ENCODE data around the gene HM13. TPM values are rescaled to one million over a fixed set of nuclear protein-coding genes. Genes with fewer than 3 reads are reported as not detected.

The HM13 gene
- total and polyA plus RNA-seq, 2 of the 4 experiments (the other 2 are of a cell fraction), result 53.2 to 203 TPM

GRCh38 chr20:31527266-31527665, 13.0 kb downstream of the HM13 start:
- in situ Hi-C loops (cut with MboI; ENCODE audit: low sequenced_read_pairs), result no loop called here
- H2AK9ac ChIP-seq (replicated peaks; ENCODE audit: low read depth, low read length, poor library complexity), result no peak overlapping the region
- BruUV-seq (replicated peaks), result no TSS peak
- H3K18ac ChIP-seq (ENCODE audit: low read depth, low read length), result no peak overlapping the region
- H2BK5ac ChIP-seq (ENCODE audit: low read depth, low read length, poor library complexity, severe bottlenecking), result no peak overlapping the region
- no peak overlapping the region for H3K4me3 ChIP-seq (ENCODE audit: insufficient read depth, low read depth, low read length)
- H4K5ac ChIP-seq (ENCODE audit: low read depth, low read length), result no peak overlapping the region
- H3K9me3 ChIP-seq (ENCODE audit: control insufficient read depth, insufficient read depth, low read length), result no peaks in the 10 kb centered on the region
- no peak overlapping the region for H2BK120ac ChIP-seq (ENCODE audit: low read depth, low read length)
- no peak overlapping the region for H4K91ac ChIP-seq (ENCODE audit: insufficient read depth, low read depth, low read length)
- no peak overlapping the region for H3K23ac ChIP-seq (ENCODE audit: low read depth, low read length)
- H4K20me1 ChIP-seq (ENCODE audit: insufficient read depth, low read length), result peaks cover 48% of the 10 kb centered on the region
- no peak overlapping the region for H2AK5ac ChIP-seq (ENCODE audit: low read depth, low read length)
- ChIA-PET POLR2A (ENCODE audit: unreplicated experiment) (no interaction called here), CTCF (no interaction called here)
- no peak overlapping the region for H3K56ac ChIP-seq (ENCODE audit: extremely low read depth, insufficient read depth, low read length)
- H3K4ac ChIP-seq (ENCODE audit: low read depth, low read length), result no peak overlapping the region
- no peak overlapping the region for H2AFZ ChIP-seq (replicated peaks; ENCODE audit: low read length, poor library complexity)
- intact Hi-C loops (cut with micrococcal nuclease), result no loop called here
- H3K79me1 ChIP-seq (ENCODE audit: low read depth in 1 of 2, low read length in 2 of 2), result peaks cover 36 to 76% of the 10 kb centered on the region in 2 experiments
- H3K27me3 ChIP-seq (ENCODE audit: control insufficient read depth, insufficient read depth, low read length), result no peaks in the 10 kb centered on the region
- peaks cover 14% of the 10 kb centered on the region for H3K9me1 ChIP-seq (ENCODE audit: insufficient read depth, low read length)
- dilution Hi-C loops (cut with HindIII; ENCODE audit: low sequenced_read_pairs, unreplicated experiment), result no loop called here
- peaks cover 52% of the 10 kb centered on the region for H3K36me3 ChIP-seq (ENCODE audit: control insufficient read depth, insufficient read depth, low read length)
- H4K8ac ChIP-seq (ENCODE audit: low read depth in 2 of 2, low read length in 2 of 2), result no peak overlapping the region
- H3K4me1 ChIP-seq (ENCODE audit: control insufficient read depth, insufficient read depth, low read length), result peaks cover 3% of the 10 kb centered on the region; the same call in 1 of the 2 replicates
- WGBS, 2 experiments (ENCODE audit: extremely low coverage in 2 of 2, insufficient read length in 1 of 2), result 100% methylated on average over 1 of the region's 6 CpGs; no CpG with 5 or more reads in 1 of the 2 experiments
- ATAC-seq (ENCODE audit: low read depth), result no peak
- H2BK15ac ChIP-seq (ENCODE audit: low read depth, low read length), result no peak overlapping the region
- no peak overlapping the region for H3K27ac ChIP-seq (ENCODE audit: insufficient read depth, low read length)
- no peak overlapping the region for H3K4me2 ChIP-seq (ENCODE audit: low read depth, low read length)
- no peak for DNase-seq
- no peak overlapping the region for H2BK20ac ChIP-seq (ENCODE audit: low read depth, low read length)
- TF ChIP-seq RFX5 (IDR thresholded peaks at IDR 0.05; ENCODE audit: low read depth, low read length), result no peak
- no peak for TF ChIP-seq CEBPB (IDR thresholded peaks at IDR 0.05; ENCODE audit: low read depth, low read length)
- no peak for TF ChIP-seq USF2 (IDR thresholded peaks at IDR 0.05; ENCODE audit: low read depth, low read length)
- no peak for TF ChIP-seq NFE2L2 (IDR thresholded peaks at IDR 0.05; ENCODE audit: low read depth, low read length)
- TF ChIP-seq SMC3 (IDR thresholded peaks at IDR 0.05; ENCODE audit: low read depth, low read length), result no peak
- no peak for TF ChIP-seq MXI1 (IDR thresholded peaks at IDR 0.05; ENCODE audit: borderline replicate concordance, low read depth, low read length)
- TF ChIP-seq MAZ (IDR thresholded peaks at IDR 0.05; ENCODE audit: borderline replicate concordance, low read depth, low read length), result no peak
- no peak for TF ChIP-seq RAD21 (IDR thresholded peaks at IDR 0.05; ENCODE audit: low read length)
- TF ChIP-seq CTCF (conservative IDR thresholded peaks at IDR 0.05; ENCODE audit: low read depth, low read length), result no peak
- no peak for TF ChIP-seq FOS (IDR thresholded peaks at IDR 0.05; ENCODE audit: low read depth, low read length)
- no peak for TF ChIP-seq ELK1 (IDR thresholded peaks at IDR 0.05; ENCODE audit: borderline replicate concordance, low read depth, low read length)
- TF ChIP-seq MAFK (IDR thresholded peaks at IDR 0.05; ENCODE audit: low read depth, low read length), result no peak
- no peak for TF ChIP-seq RCOR1 (IDR thresholded peaks at IDR 0.05; ENCODE audit: insufficient replicate concordance, low read length)
- TF ChIP-seq BHLHE40 (IDR thresholded peaks at IDR 0.05; ENCODE audit: low read depth, low read length), result no peak
- H3K9ac ChIP-seq (ENCODE audit: low read depth, low read length), result no peak overlapping the region
- no peak overlapping the region for H3K14ac ChIP-seq (replicated peaks; ENCODE audit: low read depth, low read length)

Data from IMR-90 (cell line).